Measurements from ENCODE around the gene SRXN1. TPM values are rescaled to one million over a fixed set of nuclear protein-coding genes. Genes with fewer than 3 reads are reported as not detected.

Gene SRXN1
- total and polyA plus RNA-seq, 2 donors (not counting 3 experiments of a cell fraction or from before 2014, with no cell fraction given): 19.3 to 24.9 TPM

DNA sequence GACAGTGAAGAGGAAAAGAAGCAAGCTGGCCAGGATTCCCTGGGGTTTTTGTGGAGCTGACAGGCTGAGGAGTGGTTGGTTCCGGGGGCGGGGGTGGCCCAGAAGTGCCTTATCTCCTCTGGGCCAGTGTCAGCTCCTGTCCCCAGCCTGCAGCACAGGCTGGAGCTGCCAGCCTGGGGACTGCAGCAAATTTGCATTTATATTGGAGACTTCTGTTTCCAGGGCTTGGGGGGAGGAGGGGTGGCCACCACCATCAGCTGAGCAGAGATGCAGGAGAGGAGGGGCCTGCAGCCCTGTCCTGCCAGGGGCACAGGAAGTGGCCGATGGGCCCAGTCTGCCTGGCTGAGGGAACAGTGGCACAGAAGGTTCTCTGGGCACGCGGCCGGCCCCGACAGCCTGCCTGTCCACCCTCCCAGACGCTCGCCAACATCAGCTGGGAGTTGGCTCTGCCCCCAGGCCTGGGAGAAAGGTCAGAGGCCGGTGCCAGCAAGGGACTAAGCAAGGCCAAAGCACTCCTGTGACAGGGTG, 46.9 kb upstream of the SRXN1 start:
- no peak overlapping the region for H3K4me3 ChIP-seq (replicated peaks in 1 of 3; ENCODE audit: insufficient read depth in 1 of 3, low read depth in 1 of 3, low read length in 3 of 3)
- no peaks in the 10 kb centered on the region for H3K4me1 ChIP-seq (ENCODE audit: control insufficient read depth, extremely low read depth, insufficient read depth, low read length)
- H3K79me2 ChIP-seq (ENCODE audit: control insufficient read depth, insufficient read depth, low read length): no peaks in the 10 kb centered on the region
- no peaks in the 10 kb centered on the region for H3K9me3 ChIP-seq (replicated peaks; ENCODE audit: control insufficient read depth, insufficient read depth, low read length)
- TF ChIP-seq EZH2 (IDR thresholded peaks at IDR 0.05; ENCODE audit: borderline replicate concordance, low read depth, low read length, severe bottlenecking) (no peak), GATA2 (IDR thresholded peaks at IDR 0.05; ENCODE audit: insufficient read depth, insufficient read length, low read depth, low read length) (no peak), JUN (IDR thresholded peaks at IDR 0.05; ENCODE audit: borderline replicate concordance, insufficient read depth, insufficient read length, low read depth) (no peak), POLR2AphosphoS5 (IDR thresholded peaks at IDR 0.05; ENCODE audit: insufficient read depth, low read depth, low read length) (no peak), MYC (IDR thresholded peaks at IDR 0.05; ENCODE audit: low read depth, low read length) (no peak), POLR2A (IDR thresholded peaks at IDR 0.05; ENCODE audit: low read depth, low read length) (no peak), FOS (IDR thresholded peaks at IDR 0.05; ENCODE audit: borderline replicate concordance, insufficient read depth, low read length) (no peak)
- TF ChIP-seq, protein P1, sequence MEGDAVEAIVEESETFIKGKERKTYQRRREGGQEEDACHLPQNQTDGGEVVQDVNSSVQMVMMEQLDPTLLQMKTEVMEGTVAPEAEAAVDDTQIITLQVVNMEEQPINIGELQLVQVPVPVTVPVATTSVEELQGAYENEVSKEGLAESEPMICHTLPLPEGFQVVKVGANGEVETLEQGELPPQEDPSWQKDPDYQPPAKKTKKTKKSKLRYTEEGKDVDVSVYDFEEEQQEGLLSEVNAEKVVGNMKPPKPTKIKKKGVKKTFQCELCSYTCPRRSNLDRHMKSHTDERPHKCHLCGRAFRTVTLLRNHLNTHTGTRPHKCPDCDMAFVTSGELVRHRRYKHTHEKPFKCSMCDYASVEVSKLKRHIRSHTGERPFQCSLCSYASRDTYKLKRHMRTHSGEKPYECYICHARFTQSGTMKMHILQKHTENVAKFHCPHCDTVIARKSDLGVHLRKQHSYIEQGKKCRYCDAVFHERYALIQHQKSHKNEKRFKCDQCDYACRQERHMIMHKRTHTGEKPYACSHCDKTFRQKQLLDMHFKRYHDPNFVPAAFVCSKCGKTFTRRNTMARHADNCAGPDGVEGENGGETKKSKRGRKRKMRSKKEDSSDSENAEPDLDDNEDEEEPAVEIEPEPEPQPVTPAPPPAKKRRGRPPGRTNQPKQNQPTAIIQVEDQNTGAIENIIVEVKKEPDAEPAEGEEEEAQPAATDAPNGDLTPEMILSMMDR (IDR thresholded peaks at IDR 0.05; ENCODE audit: extremely low read depth in 1 of 2, insufficient read depth in 1 of 2, low read depth in 1 of 2, low read length in 2 of 2): no peak
- TF ChIP-seq, protein P2, sequence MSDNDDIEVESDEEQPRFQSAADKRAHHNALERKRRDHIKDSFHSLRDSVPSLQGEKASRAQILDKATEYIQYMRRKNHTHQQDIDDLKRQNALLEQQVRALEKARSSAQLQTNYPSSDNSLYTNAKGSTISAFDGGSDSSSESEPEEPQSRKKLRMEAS (IDR thresholded peaks at IDR 0.05; ENCODE audit: insufficient read depth, insufficient read length): no peak
- no peak overlapping the region for H3K9ac ChIP-seq (replicated peaks; ENCODE audit: extremely low read depth, insufficient read depth, low read length)
- H3K9me1 ChIP-seq (replicated peaks; ENCODE audit: control insufficient read depth, extremely low read depth, insufficient read depth, low read length): no peaks in the 10 kb centered on the region
- no peaks in the 10 kb centered on the region for H4K20me1 ChIP-seq (replicated peaks; ENCODE audit: control insufficient read depth, extremely low read depth, insufficient read depth, low read length)
- dilution Hi-C loops (cut with MboI; ENCODE audit: extremely low pct_ligation_motif_present, low sequenced_read_pairs) (no loop called here), intact Hi-C loops (cut with micrococcal nuclease) (no loop called here)
- no peak overlapping the region for H3K27ac ChIP-seq (ENCODE audit: insufficient read depth, low read depth, low read length)
- BruUV-seq (replicated peaks): no TSS peak
- POLR2A ChIA-PET: no interaction called here
- DNase-seq (ENCODE audit: low read depth, low spot score) (no peak), FAIRE-seq (no peak)
- peaks cover 0 to 3% of the 10 kb centered on the region in 2 experiments for H3K27me3 ChIP-seq (ENCODE audit: control insufficient read depth in 2 of 2, insufficient read depth in 2 of 2, low read length in 2 of 2)
- no peak overlapping the region for H2AFZ ChIP-seq (ENCODE audit: low read depth, low read length)
- H3K4me2 ChIP-seq (ENCODE audit: insufficient read depth, low read length): no peak overlapping the region
- CTCF ChIA-PET: interaction anchor here (0.7 to 1.8 kb wide), 3 partner anchors 32 to 42 kb away, joined by 3 to 8 read pairs (median 5); no protein-coding TSS in a partner anchor
- H3K36me3 ChIP-seq (ENCODE audit: control insufficient read depth in 2 of 2, extremely low read depth in 1 of 2, insufficient read depth in 2 of 2, low read length in 2 of 2): no peaks in the 10 kb centered on the region
